Trophoblast cell (in vitro differentiated cells and primary cell): ENCODE measurements around the gene AP3D1.

Experiments used
- DNase-seq, 2 donors: peaks; one replicate each; pipeline ENCODE4 v3.0.0-alpha.2; 2016
- H2AFZ ChIP-seq: 2 replicates; pipeline ENCODE4 v1.6.1; 2013; ENCODE audit warnings: low read length, moderate library complexity, mild to moderate bottlenecking; ENCODE audit not compliant: insufficient read depth, poor library complexity
- H2AK5ac ChIP-seq: 2 replicates; pipeline ENCODE4 v1.6.1; 2013; ENCODE audit warnings: mild to moderate bottlenecking, low read length
- H2BK120ac ChIP-seq: 2 replicates; pipeline ENCODE4 v1.6.1; 2013; ENCODE audit warnings: low read length, mild to moderate bottlenecking, moderate library complexity; ENCODE audit not compliant: insufficient read depth, poor library complexity
- H2BK12ac ChIP-seq: 2 replicates; pipeline ENCODE4 v1.6.1; 2013; ENCODE audit warnings: mild to moderate bottlenecking, low read length, moderate library complexity
- H2BK5ac ChIP-seq: 2 replicates; pipeline ENCODE4 v1.6.1; 2013; ENCODE audit warnings: low read length, low read depth, moderate library complexity, mild to moderate bottlenecking; ENCODE audit not compliant: poor library complexity
- H3K14ac ChIP-seq: 2 replicates; pipeline ENCODE4 v1.6.1; 2013; ENCODE audit warnings: mild to moderate bottlenecking, low read length
- H3K18ac ChIP-seq: 2 replicates; pipeline ENCODE4 v1.6.1; 2013; ENCODE audit warnings: mild to moderate bottlenecking, low read length
- H3K23ac ChIP-seq: 2 replicates; pipeline ENCODE4 v1.6.1; 2013; ENCODE audit warnings: low read length
- H3K27ac ChIP-seq: 2 replicates; pipeline ENCODE4 v1.5.1; 2013; ENCODE audit warnings: low read depth, mild to moderate bottlenecking, inconsistent platforms, low read length, moderate library complexity
- H3K27me3 ChIP-seq: 2 replicates; pipeline ENCODE4 v1.6.1; 2013; ENCODE audit warnings: inconsistent platforms, mild to moderate bottlenecking, low read length, moderate library complexity; ENCODE audit not compliant: insufficient read depth
- H3K36me3 ChIP-seq, 2 experiments: 1 replicate in 1 of 2; 2 replicates in 1 of 2; pipeline ENCODE4 v1.6.1; 2013; ENCODE audit warnings: low read length in 2 of 2, mild to moderate bottlenecking in 2 of 2, moderate library complexity in 1 of 2; ENCODE audit not compliant: insufficient read depth in 2 of 2, control insufficient read depth in 1 of 2
- H3K4ac ChIP-seq: 2 replicates; pipeline ENCODE4 v1.6.1; 2013; ENCODE audit warnings: low read depth, mild to moderate bottlenecking, low read length, moderate library complexity
- H3K4me1 ChIP-seq, 2 experiments: 1 replicate in 1 of 2; 2 replicates in 1 of 2; pipeline ENCODE4 v1.6.1; 2013; ENCODE audit warnings: low read length in 2 of 2, mild to moderate bottlenecking in 2 of 2, moderate library complexity in 1 of 2; ENCODE audit not compliant: insufficient read depth in 2 of 2, control insufficient read depth in 1 of 2
- H3K4me2 ChIP-seq: 2 replicates; pipeline ENCODE4 v1.6.1; 2013; ENCODE audit warnings: inconsistent platforms, mild to moderate bottlenecking, low read length, moderate library complexity
- H3K4me3 ChIP-seq: 2 replicates; pipeline ENCODE4 v1.5.1; 2013; ENCODE audit warnings: mild to moderate bottlenecking, low read depth, low read length, inconsistent platforms
- H3K79me1 ChIP-seq: one replicate; pipeline ENCODE4 v1.6.1; 2013; ENCODE audit warnings: low read length
- H3K79me2 ChIP-seq: 2 replicates; pipeline ENCODE4 v1.6.1; 2013; ENCODE audit warnings: low read length, mild to moderate bottlenecking; ENCODE audit not compliant: control insufficient read depth, insufficient read depth, poor library complexity
- H3K9ac ChIP-seq: 2 replicates; pipeline ENCODE4 v1.6.1; 2013; ENCODE audit warnings: mild to moderate bottlenecking, low read length
- H3K9me3 ChIP-seq: 2 replicates; pipeline ENCODE4 v1.6.1; 2013; ENCODE audit warnings: low read depth, mild to moderate bottlenecking, control low read depth, inconsistent platforms, low read length; ENCODE audit not compliant: insufficient read depth
- H4K12ac ChIP-seq: 2 replicates; pipeline ENCODE4 v1.6.1; 2013; ENCODE audit warnings: low read depth, mild to moderate bottlenecking, low read length, moderate library complexity
- H4K8ac ChIP-seq: 2 replicates; pipeline ENCODE4 v1.6.1; 2013; ENCODE audit warnings: low read depth, mild to moderate bottlenecking, low read length, moderate library complexity
- H4K91ac ChIP-seq: one replicate; pipeline ENCODE4 v1.6.1; 2013; ENCODE audit warnings: low read depth, mild to moderate bottlenecking, low read length, moderate library complexity
- WGBS: extraction: QIAGEN DNeasy Blood & Tissue Kit; methylation state at CpG from one replicate; pipeline ENCODE4 v1.1.7; 2013; ENCODE audit warnings: missing lambda C conversion rate; ENCODE audit not compliant: insufficient read length, insufficient coverage; ENCODE audit errors: extremely low coverage; 5-methylcytosine and 5-hydroxymethylcytosine counted together

AP3D1 gene

GRCh38 chr19:2180881-2181632 lies 29.7 kb upstream of the AP3D1 start:
- Histone ChIP-seq H3K79me1 (no peaks in the 10 kb centered on the region), H2BK120ac (no peak overlapping the region), H3K23ac (no peak overlapping the region), H3K4me1 (peaks cover 18 to 22% of the 10 kb centered on the region in 2 experiments), H3K4me3 (no peak overlapping the region), H2AK5ac (no peak overlapping the region), H3K4ac (peak overlapping the region; percentile 22), H2BK5ac (no peak overlapping the region), H3K9ac (no peak overlapping the region), H2AFZ (no peak overlapping the region), H3K27me3 (no peaks in the 10 kb centered on the region), H3K27ac (no peak overlapping the region), H2BK12ac (no peak overlapping the region), H3K14ac (no peak overlapping the region), H4K12ac (no peak overlapping the region), H3K9me3 (no peaks in the 10 kb centered on the region), H3K36me3 (peaks cover 17 to 20% of the 10 kb centered on the region in 2 experiments), H3K4me2 (no peak overlapping the region), H3K79me2 (peaks cover 6% of the 10 kb centered on the region), H4K8ac (no peak overlapping the region), H3K18ac (peak overlapping the region; percentile 9), H4K91ac (no peak overlapping the region)
- no CpG with 5 or more reads among the region's 22 CpGs for WGBS
- DNase-seq: no peak

- no peak overlapping the region for H2BK120ac ChIP-seq
- peak overlapping the region; percentile 21 for H3K18ac ChIP-seq
- H3K23ac ChIP-seq: no peak overlapping the region
- no peak overlapping the region for H3K27ac ChIP-seq
- no peaks in the 10 kb centered on the region for H3K9me3 ChIP-seq
- peaks cover 17 to 20% of the 10 kb centered on the region in 2 experiments for H3K36me3 ChIP-seq
- H3K9ac ChIP-seq: no peak overlapping the region
- peaks cover 6% of the 10 kb centered on the region for H3K79me2 ChIP-seq
- H3K4me1 ChIP-seq: peaks cover 14 to 19% of the 10 kb centered on the region in 2 experiments
- WGBS: no CpG with 5 or more reads among the region's 19 CpGs
- no peak overlapping the region for H4K91ac ChIP-seq
- no peak for DNase-seq
- no peak overlapping the region for H4K8ac ChIP-seq
- no peak overlapping the region for H2BK12ac ChIP-seq
- H2BK5ac ChIP-seq: no peak overlapping the region
- no peak overlapping the region for H3K4me2 ChIP-seq
- no peak overlapping the region for H3K4me3 ChIP-seq
- no peaks in the 10 kb centered on the region for H3K79me1 ChIP-seq
- H2AFZ ChIP-seq: no peak overlapping the region
- H2AK5ac ChIP-seq: no peak overlapping the region
- H3K27me3 ChIP-seq: no peaks in the 10 kb centered on the region
- H3K4ac ChIP-seq: peak overlapping the region; percentile 4
- H3K14ac ChIP-seq: no peak overlapping the region
- no peak overlapping the region for H4K12ac ChIP-seq
Measured at GRCh38 chr19:2180114-2180513, 28.7 kb upstream of the AP3D1 start.

- WGBS: no CpG with 5 or more reads among the region's 17 CpGs
- H3K18ac ChIP-seq: peak overlapping the region; percentile 37
- no peak for DNase-seq
- H3K4me1 ChIP-seq: peaks cover 14 to 18% of the 10 kb centered on the region in 2 experiments
- H2AK5ac ChIP-seq: no peak overlapping the region
- no peak overlapping the region for H4K8ac ChIP-seq
- no peaks in the 10 kb centered on the region for H3K79me1 ChIP-seq
- no peak overlapping the region for H3K4me3 ChIP-seq
- no peak overlapping the region for H4K91ac ChIP-seq
- H2BK120ac ChIP-seq: no peak overlapping the region
- H3K4ac ChIP-seq: peak overlapping the region; percentile 63
- H3K14ac ChIP-seq: no peak overlapping the region
- no peak overlapping the region for H3K4me2 ChIP-seq
- no peak overlapping the region for H3K27ac ChIP-seq
- H3K79me2 ChIP-seq: peaks cover 7% of the 10 kb centered on the region
- H2AFZ ChIP-seq: no peak overlapping the region
- no peak overlapping the region for H2BK12ac ChIP-seq
- H3K36me3 ChIP-seq: peaks cover 13 to 20% of the 10 kb centered on the region in 2 experiments
- H3K27me3 ChIP-seq: no peaks in the 10 kb centered on the region
- H3K23ac ChIP-seq: no peak overlapping the region
- no peaks in the 10 kb centered on the region for H3K9me3 ChIP-seq
- no peak overlapping the region for H2BK5ac ChIP-seq
- no peak overlapping the region for H3K9ac ChIP-seq
- no peak overlapping the region for H4K12ac ChIP-seq
Measured at GRCh38 chr19:2179095-2179494, 27.7 kb upstream of the AP3D1 start.

- no peak overlapping the region for H2AK5ac ChIP-seq
- peak overlapping the region; percentile 22 for H3K4me2 ChIP-seq
- H3K4ac ChIP-seq: no peak overlapping the region
- no peaks in the 10 kb centered on the region for H3K9me3 ChIP-seq
- no peaks in the 10 kb centered on the region for H3K27me3 ChIP-seq
- peaks cover 8 to 11% of the 10 kb centered on the region in 2 experiments for H3K36me3 ChIP-seq
- H3K18ac ChIP-seq: peak overlapping the region; percentile 6
- no peak overlapping the region for H3K4me3 ChIP-seq
- no peak overlapping the region for H3K23ac ChIP-seq
- H4K91ac ChIP-seq: no peak overlapping the region
- no peak overlapping the region for H2BK120ac ChIP-seq
- no peak overlapping the region for H4K8ac ChIP-seq
- H3K79me2 ChIP-seq: peaks cover 15% of the 10 kb centered on the region
- DNase-seq: peak in 1 of 2 donors; percentile 30
- no peak overlapping the region for H3K14ac ChIP-seq
- H4K12ac ChIP-seq: no peak overlapping the region
- peak overlapping the region; percentile 29 for H3K27ac ChIP-seq
- peak overlapping the region; percentile 32 for H2BK5ac ChIP-seq
- no peak overlapping the region for H2AFZ ChIP-seq
- no peaks in the 10 kb centered on the region for H3K79me1 ChIP-seq
- no peak overlapping the region for H2BK12ac ChIP-seq
- peaks cover 23 to 28% of the 10 kb centered on the region in 2 experiments for H3K4me1 ChIP-seq
- no CpG with 5 or more reads among the region's 22 CpGs for WGBS
- H3K9ac ChIP-seq: no peak overlapping the region
Measured at GRCh38 chr19:2176337-2176994, 25.1 kb upstream of the AP3D1 start.
